Islet precursor cell (in vitro differentiated cells): Measurements from ENCODE around the gene BTBD9.

Experiments
- DNase-seq: peaks from one replicate; pipeline ENCODE4 v3.0.0-alpha.2; 2018

BTBD9 gene

GRCh38 chr6:38593409-38593808, 46.3 kb downstream of the BTBD9 start:
- DNase-seq, result no peak

GRCh38 chr6:38591439-38591838, 48.3 kb downstream of the BTBD9 start:
- no peak for DNase-seq

- DNase-seq, result no peak
Measured at GRCh38 chr6:38589367-38589720, 50.4 kb downstream of the BTBD9 start.

GRCh38 chr6:38588631-38589366, 50.9 kb downstream of the BTBD9 start:
- DNase-seq, result no peak

- DNase-seq, result no peak
Measured at GRCh38 chr6:38587766-38588362, 51.9 kb downstream of the BTBD9 start.

- DNase-seq, result no peak
Measured at GRCh38 chr6:38586992-38587391, 52.7 kb downstream of the BTBD9 start.

- no peak for DNase-seq
Measured at GRCh38 chr6:38584731-38585130, 55.0 kb downstream of the BTBD9 start.

GRCh38 chr6:38583523-38583922, 56.2 kb downstream of the BTBD9 start:
- no peak for DNase-seq

GRCh38 chr6:38580030-38580429, 59.7 kb downstream of the BTBD9 start:
- DNase-seq, result no peak

GRCh38 chr6:38579010-38579628, 60.6 kb downstream of the BTBD9 start:
- DNase-seq, result no peak

- no peak for DNase-seq
Measured at GRCh38 chr6:38578075-38578474, 61.7 kb downstream of the BTBD9 start.

- no peak for DNase-seq
Measured at GRCh38 chr6:38577492-38577891, 62.2 kb downstream of the BTBD9 start.

GRCh38 chr6:38573801-38574395, 65.8 kb downstream of the BTBD9 start:
- no peak for DNase-seq

GRCh38 chr6:38572186-38572813, 67.4 kb downstream of the BTBD9 start:
- DNase-seq, result no peak

GRCh38 chr6:38571721-38572120, 68.0 kb downstream of the BTBD9 start:
- DNase-seq, result no peak

GRCh38 chr6:38570750-38571149, 69.0 kb downstream of the BTBD9 start:
- no peak for DNase-seq

- DNase-seq, result no peak
Measured at GRCh38 chr6:38567436-38567835, 72.3 kb downstream of the BTBD9 start.

GRCh38 chr6:38566295-38567030, 73.3 kb downstream of the BTBD9 start:
- no peak for DNase-seq

- DNase-seq, result no peak
Measured at GRCh38 chr6:38564301-38564700, 75.4 kb downstream of the BTBD9 start.

GRCh38 chr6:38555606-38556005, 84.1 kb downstream of the BTBD9 start:
- DNase-seq, result no peak

GRCh38 chr6:38554700-38555413, 84.9 kb downstream of the BTBD9 start:
- no peak for DNase-seq

GRCh38 chr6:38554014-38554413, 85.7 kb downstream of the BTBD9 start:
- no peak for DNase-seq
